SU-DHL-6 (cell line): ENCODE data around the gene EBF3.

Source experiments
- CTCF ChIP-seq: fragments of 200-600 bp; sonication (generic); IDR thresholded peaks from one replicate; pipeline ENCODE4 v1.5.1; 2017; ENCODE audit warnings: antibody characterized with exemption, mild to moderate bottlenecking, low read length, moderate library complexity; ENCODE audit not compliant: insufficient read depth, poor library complexity, severe bottlenecking
- EZH2phosphoT487 ChIP-seq: fragments of 200-600 bp; sonication (generic), shearing (Covaris generic); conservative IDR thresholded peaks from 2 replicates; pipeline ENCODE4 v1.6.1; 2018; ENCODE audit warnings: mild to moderate bottlenecking, antibody characterized with exemption, low read length, moderate library complexity, mixed read lengths

DNA sequence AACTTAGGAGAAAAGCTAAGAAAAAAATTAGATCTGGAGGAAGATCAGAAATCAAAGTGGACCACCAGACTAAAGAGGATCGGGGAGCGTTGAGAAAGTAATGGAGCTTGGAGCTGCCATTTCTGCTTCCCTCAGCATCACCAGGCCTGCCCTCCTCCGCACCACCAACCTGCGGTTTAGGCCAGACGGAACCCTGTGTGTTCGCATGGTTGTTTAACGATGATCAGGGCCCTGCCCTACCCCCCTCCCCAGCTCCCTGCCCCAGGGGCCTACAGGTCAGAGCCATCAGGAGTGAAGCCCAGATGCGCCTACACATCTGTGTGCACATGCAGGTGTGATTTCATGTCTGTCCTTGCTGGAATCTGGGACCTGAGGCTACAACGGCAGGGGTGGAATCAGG, 45.7 kb downstream of the EBF3 start:
- no peak for TF ChIP-seq CTCF
- no peak for TF ChIP-seq EZH2phosphoT487
